Psoas muscle (tissue), 8 donors: Measurements from ENCODE around the gene NVL. TPM values are rescaled to one million over a fixed set of nuclear protein-coding genes. Genes with fewer than 3 reads are reported as not detected.

ENCODE experiments used
- ATAC-seq, 4 donors: fragments of 200-7000 bp; cut with Tn5 transposase; one replicate each; pipeline ENCODE4 v1.9.1; 2020; ENCODE audit warnings: moderate library complexity in 3 of 4, mild to moderate bottlenecking in 2 of 4
- DNase-seq, 2 donors: peaks; one replicate each; pipeline ENCODE4 v3.0.0-alpha.2; 2020
- H3K27ac ChIP-seq: fragments of 200-600 bp; one replicate; pipeline ENCODE4 v1.8.0; 2022
- H3K27me3 ChIP-seq, 3 donors: fragments of 200-600 bp in 1 of 3; one replicate each; pipeline versions ENCODE4 v1.6.1 to v1.8.0; 2013 to 2022; ENCODE audit warnings: low read length in 2 of 3, mild to moderate bottlenecking in 2 of 3, moderate library complexity in 1 of 3; ENCODE audit not compliant: insufficient read depth in 3 of 3
- H3K36me3 ChIP-seq, 2 donors: fragments of 200-600 bp in 1 of 2; one replicate each; pipeline versions ENCODE4 v1.6.1 to v1.8.0; 2013 to 2022; ENCODE audit warnings: low read depth in 1 of 2, mild to moderate bottlenecking in 1 of 2, moderate library complexity in 1 of 2; ENCODE audit not compliant: insufficient read depth in 1 of 2
- H3K4me1 ChIP-seq: fragments of 200-600 bp; one replicate; pipeline ENCODE4 v1.8.0; 2022
- H3K4me3 ChIP-seq: fragments of 200-600 bp; one replicate; pipeline ENCODE4 v1.8.0; 2022; ENCODE audit warnings: mild to moderate bottlenecking
- H3K9me3 ChIP-seq: fragments of 200-600 bp; one replicate; pipeline ENCODE4 v1.8.0; 2022
- CTCF ChIP-seq: fragments of 200-600 bp; IDR thresholded peaks from one replicate; pipeline ENCODE4 v1.8.0; 2022; ENCODE audit warnings: antibody characterized with exemption
- WGBS, 3 donors: extraction: QIAGEN DNeasy Blood & Tissue Kit; methylation state at CpG; one replicate each; pipeline versions ENCODE4 v1.1.6 to v1.1.7; 2013; 5-methylcytosine and 5-hydroxymethylcytosine counted together
- intact Hi-C, 2 donors: fragments of 100-400 bp; cut with DNase I; formaldehyde crosslinking; loops; one replicate each; pipeline versions ENCODE4 v1.11.0 to v1.14.2; 2022
- polyA plus RNA-seq, 3 donors: library from polyadenylated mRNA; stranded (reverse); fragments of 200-250 nt; gene quantifications; one replicate each; pipeline ENCODE4 v1.2.3, GENCODE V29; 2013
- total RNA-seq, 4 donors: library from RNA; stranded (reverse); fragmentation: NEBNext Ultra II Directional in 2 of 4; extraction: Animal tissue kit (Norgen Biotek cat#: 25700) in 2 of 4; gene quantifications; one replicate each; pipeline versions ENCODE4 v1.2.1 to v1.2.4, GENCODE V29; 2021 to 2023
- donor health status: healthy with polysubstance abuse.
- donor health status: DM: no; HTN: no; CAD: no; lungs with moderate emphysema.
- donor health status: Bipolar disorder and iron deficiency.
- donor health status: healthy.
- donor health status: DM: yes; HTN: yes; CAD: no.
- donor health status: DM: no; HTN: no; CAD: no.
- donor health status: DM: no; HTN: no; CAD: no.
- donor health status: DM: yes; HTN: yes; CAD: no.

The NVL gene
- total and polyA plus RNA-seq, 7 donors = 6.3 to 11.0 (median 8.2) TPM

DNA sequence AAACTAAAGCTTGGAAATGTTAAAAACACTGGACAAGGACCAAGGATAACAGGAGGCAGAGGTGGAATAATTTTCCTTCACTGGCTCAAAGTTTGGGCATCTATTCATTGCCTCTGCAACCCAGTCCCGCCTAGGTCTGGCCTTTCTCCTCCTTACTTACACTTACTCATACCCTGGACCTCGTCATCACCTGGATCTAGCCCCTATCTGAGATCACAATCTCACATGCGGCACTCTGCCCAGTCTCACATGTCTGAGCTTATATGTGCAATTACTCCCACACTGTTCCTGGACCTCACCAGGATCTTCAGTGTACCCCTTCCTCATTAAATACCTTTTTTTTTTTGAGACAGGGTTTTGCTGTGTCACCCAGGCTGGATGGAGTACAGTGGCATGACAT lies 37.6 kb downstream of the NVL start:
- Histone ChIP-seq H3K4me3 (no peak overlapping the region), H3K27me3 (no peaks in the 10 kb centered on the region), H3K27ac (no peak overlapping the region), H3K9me3 (no peaks in the 10 kb centered on the region), H3K36me3 (peaks cover 8 to 99% of the 10 kb centered on the region in 2 donors), H3K4me1 (no peaks in the 10 kb centered on the region)
- no peak for TF ChIP-seq CTCF
- no peak for ATAC-seq
- WGBS, 3 donors = 93 to 97% (median 95%) methylated on average over 3 of the region's 3 CpGs
- DNase-seq = no peak
- intact Hi-C loops = loop anchor here (10.0 kb wide), 2 partner anchors 102 to 122 kb away; no protein-coding TSS in a partner anchor

GRCh38 chr1:224289396-224289795 lies 40.6 kb downstream of the NVL start:
- Histone ChIP-seq H3K36me3 (peaks cover 8 to 99% of the 10 kb centered on the region in 2 donors), H3K27me3 (no peaks in the 10 kb centered on the region), H3K9me3 (no peaks in the 10 kb centered on the region), H3K4me3 (no peak overlapping the region), H3K4me1 (no peaks in the 10 kb centered on the region), H3K27ac (no peak overlapping the region)
- intact Hi-C loops = no loop called here
- WGBS, 3 donors = 87 to 97% (median 94%) methylated on average over 1 of the region's 1 CpG
- ATAC-seq (no peak), DNase-seq (no peak)
- no peak for TF ChIP-seq CTCF

DNA sequence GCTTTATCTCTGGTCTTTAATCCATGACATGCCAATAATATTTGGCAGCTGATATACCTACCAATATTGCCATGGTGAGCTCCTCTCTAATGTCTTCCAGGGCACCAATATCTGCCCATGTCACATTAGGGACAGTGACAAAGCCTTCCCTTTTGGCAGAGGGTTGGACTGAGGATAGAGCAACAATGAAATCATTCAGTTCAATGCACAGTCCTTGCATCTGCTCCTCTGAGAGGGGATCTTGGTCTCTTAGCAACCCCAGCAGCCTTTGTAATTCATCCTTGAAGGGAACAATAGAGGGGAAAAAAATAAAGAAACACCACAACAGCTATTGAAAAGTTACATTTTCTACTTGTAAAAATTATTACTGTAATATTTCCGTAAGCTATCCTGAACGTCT lies 42.3 kb downstream of the NVL start:
- intact Hi-C loops = no loop called here
- ATAC-seq = no peak
- 78 to 81% (median 80%) methylated on average over 2 of the region's 2 CpGs for WGBS, 3 donors
- no peaks in the 10 kb centered on the region for H3K27me3 ChIP-seq
- H3K36me3 ChIP-seq = peaks cover 2 to 98% of the 10 kb centered on the region in 2 donors
- no peaks in the 10 kb centered on the region for H3K9me3 ChIP-seq
- no peaks in the 10 kb centered on the region for H3K4me1 ChIP-seq
- DNase-seq = no peak
- TF ChIP-seq CTCF = no peak
- H3K27ac ChIP-seq = no peak overlapping the region
- no peak overlapping the region for H3K4me3 ChIP-seq

GRCh38 chr1:224282140-224282539 lies 47.8 kb downstream of the NVL start:
- H3K27me3 ChIP-seq = no peaks in the 10 kb centered on the region
- no peaks in the 10 kb centered on the region for H3K9me3 ChIP-seq
- DNase-seq = no peak
- H3K4me3 ChIP-seq = no peak overlapping the region
- intact Hi-C loops = no loop called here
- H3K36me3 ChIP-seq = peaks cover 0 to 81% of the 10 kb centered on the region in 2 donors
- 97 to 98% (median 97%) methylated on average over 3 of the region's 3 CpGs for WGBS, 3 donors
- TF ChIP-seq CTCF = no peak
- ATAC-seq = no peak
- H3K27ac ChIP-seq = no peak overlapping the region
- no peaks in the 10 kb centered on the region for H3K4me1 ChIP-seq

DNA sequence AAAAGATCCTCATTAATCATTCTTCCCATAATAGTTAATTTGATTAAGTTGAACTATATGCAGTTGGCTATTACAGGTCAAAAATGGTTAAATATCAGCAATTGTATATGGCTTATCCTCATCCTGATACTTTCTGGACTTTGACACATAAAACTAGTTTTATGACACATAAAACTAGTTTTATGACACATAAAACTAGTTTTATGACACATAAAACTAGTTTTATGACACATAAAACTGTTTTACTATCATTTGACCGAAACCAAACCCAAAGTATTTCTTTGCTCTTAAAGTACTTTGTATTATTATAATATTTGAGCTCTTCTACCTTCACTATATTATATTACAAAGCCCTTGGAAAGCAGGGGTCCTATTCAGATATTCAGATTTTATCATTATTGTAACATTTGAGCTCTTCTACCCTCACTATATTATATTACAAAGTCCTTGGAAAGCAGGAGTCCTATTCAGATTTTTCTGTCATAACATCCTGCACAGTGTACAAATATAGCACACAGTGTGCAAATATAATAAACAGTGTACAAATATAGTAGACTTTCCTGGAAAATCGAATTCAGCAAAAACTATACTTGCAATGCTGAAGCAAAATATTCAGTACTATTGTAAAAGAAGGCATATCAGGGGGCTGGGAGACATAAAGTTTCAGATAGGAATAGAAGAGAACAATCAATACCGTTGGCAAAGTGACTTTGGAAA lies 53.0 kb downstream of the NVL start:
- DNase-seq (no peak), ATAC-seq (no peak)
- Histone ChIP-seq H3K27me3 (no peaks in the 10 kb centered on the region), H3K36me3 (peaks cover 2 to 56% of the 10 kb centered on the region in 2 donors), H3K9me3 (no peaks in the 10 kb centered on the region), H3K27ac (no peak overlapping the region), H3K4me3 (no peak overlapping the region), H3K4me1 (no peaks in the 10 kb centered on the region)
- intact Hi-C loops = no loop called here
- WGBS, 3 donors = 80 to 84% (median 82%) methylated on average over 3 of the region's 3 CpGs
- no peak for TF ChIP-seq CTCF
